Measurements from ENCODE around the gene FANCC. TPM values are rescaled to one million over a fixed set of nuclear protein-coding genes. Genes with fewer than 3 reads are reported as not detected.

FANCC gene
- total and polyA plus RNA-seq, 2 of the 13 experiments (the other 11 are each of a cell fraction or from before 2014, with no cell fraction given), result 7.4 to 8.6 TPM

- H4K20me1 ChIP-seq (ENCODE audit: insufficient read depth, low read length), result peaks cover 25% of the 10 kb centered on the region
- no peak for DNase-seq (ENCODE audit: low spot score)
- H3K4me1 ChIP-seq (ENCODE audit: insufficient read depth, low read length), result peaks cover 92% of the 10 kb centered on the region
- no peak overlapping the region for H3K27ac ChIP-seq (ENCODE audit: extremely low read length, insufficient read depth, low read length)
- H3K36me3 ChIP-seq (replicated peaks in 1 of 2; ENCODE audit: control insufficient read depth in 1 of 2, insufficient read depth in 2 of 2, low read length in 2 of 2), result peaks cover 24 to 77% of the 10 kb centered on the region in 2 experiments
- no peak overlapping the region for H2AFZ ChIP-seq (ENCODE audit: low read length)
- POLR2A ChIA-PET, result interaction anchor here (1.7 kb wide), 1 partner anchor 10 kb away, joined by 5 read pairs; no protein-coding TSS in a partner anchor
- intact Hi-C loops (cut with micrococcal nuclease; ENCODE audit: unreplicated experiment), result loop anchor here (5.0 kb wide), 1 partner anchor 54 kb away; no protein-coding TSS in a partner anchor
- H3K9me3 ChIP-seq (ENCODE audit: low read length), result no peaks in the 10 kb centered on the region
- TF ChIP-seq PHF8 (CRISPR knock-in tag; IDR thresholded peaks at IDR 0.05) (no peak), GATAD1 (CRISPR knock-in tag; IDR thresholded peaks at IDR 0.05) (no peak), RBM22 (optimal IDR thresholded peaks at IDR 0.05; ENCODE audit: low read length) (peak; percentile 67), ZNF251 (CRISPR knock-in tag; IDR thresholded peaks at IDR 0.05) (no peak), MTF2 (CRISPR knock-in tag; IDR thresholded peaks at IDR 0.05; ENCODE audit: borderline replicate concordance) (no peak), CEBPB (IDR thresholded peaks at IDR 0.05; ENCODE audit: borderline replicate concordance, low read depth, low read length) (no peak)
- TF ChIP-seq, protein P1, sequence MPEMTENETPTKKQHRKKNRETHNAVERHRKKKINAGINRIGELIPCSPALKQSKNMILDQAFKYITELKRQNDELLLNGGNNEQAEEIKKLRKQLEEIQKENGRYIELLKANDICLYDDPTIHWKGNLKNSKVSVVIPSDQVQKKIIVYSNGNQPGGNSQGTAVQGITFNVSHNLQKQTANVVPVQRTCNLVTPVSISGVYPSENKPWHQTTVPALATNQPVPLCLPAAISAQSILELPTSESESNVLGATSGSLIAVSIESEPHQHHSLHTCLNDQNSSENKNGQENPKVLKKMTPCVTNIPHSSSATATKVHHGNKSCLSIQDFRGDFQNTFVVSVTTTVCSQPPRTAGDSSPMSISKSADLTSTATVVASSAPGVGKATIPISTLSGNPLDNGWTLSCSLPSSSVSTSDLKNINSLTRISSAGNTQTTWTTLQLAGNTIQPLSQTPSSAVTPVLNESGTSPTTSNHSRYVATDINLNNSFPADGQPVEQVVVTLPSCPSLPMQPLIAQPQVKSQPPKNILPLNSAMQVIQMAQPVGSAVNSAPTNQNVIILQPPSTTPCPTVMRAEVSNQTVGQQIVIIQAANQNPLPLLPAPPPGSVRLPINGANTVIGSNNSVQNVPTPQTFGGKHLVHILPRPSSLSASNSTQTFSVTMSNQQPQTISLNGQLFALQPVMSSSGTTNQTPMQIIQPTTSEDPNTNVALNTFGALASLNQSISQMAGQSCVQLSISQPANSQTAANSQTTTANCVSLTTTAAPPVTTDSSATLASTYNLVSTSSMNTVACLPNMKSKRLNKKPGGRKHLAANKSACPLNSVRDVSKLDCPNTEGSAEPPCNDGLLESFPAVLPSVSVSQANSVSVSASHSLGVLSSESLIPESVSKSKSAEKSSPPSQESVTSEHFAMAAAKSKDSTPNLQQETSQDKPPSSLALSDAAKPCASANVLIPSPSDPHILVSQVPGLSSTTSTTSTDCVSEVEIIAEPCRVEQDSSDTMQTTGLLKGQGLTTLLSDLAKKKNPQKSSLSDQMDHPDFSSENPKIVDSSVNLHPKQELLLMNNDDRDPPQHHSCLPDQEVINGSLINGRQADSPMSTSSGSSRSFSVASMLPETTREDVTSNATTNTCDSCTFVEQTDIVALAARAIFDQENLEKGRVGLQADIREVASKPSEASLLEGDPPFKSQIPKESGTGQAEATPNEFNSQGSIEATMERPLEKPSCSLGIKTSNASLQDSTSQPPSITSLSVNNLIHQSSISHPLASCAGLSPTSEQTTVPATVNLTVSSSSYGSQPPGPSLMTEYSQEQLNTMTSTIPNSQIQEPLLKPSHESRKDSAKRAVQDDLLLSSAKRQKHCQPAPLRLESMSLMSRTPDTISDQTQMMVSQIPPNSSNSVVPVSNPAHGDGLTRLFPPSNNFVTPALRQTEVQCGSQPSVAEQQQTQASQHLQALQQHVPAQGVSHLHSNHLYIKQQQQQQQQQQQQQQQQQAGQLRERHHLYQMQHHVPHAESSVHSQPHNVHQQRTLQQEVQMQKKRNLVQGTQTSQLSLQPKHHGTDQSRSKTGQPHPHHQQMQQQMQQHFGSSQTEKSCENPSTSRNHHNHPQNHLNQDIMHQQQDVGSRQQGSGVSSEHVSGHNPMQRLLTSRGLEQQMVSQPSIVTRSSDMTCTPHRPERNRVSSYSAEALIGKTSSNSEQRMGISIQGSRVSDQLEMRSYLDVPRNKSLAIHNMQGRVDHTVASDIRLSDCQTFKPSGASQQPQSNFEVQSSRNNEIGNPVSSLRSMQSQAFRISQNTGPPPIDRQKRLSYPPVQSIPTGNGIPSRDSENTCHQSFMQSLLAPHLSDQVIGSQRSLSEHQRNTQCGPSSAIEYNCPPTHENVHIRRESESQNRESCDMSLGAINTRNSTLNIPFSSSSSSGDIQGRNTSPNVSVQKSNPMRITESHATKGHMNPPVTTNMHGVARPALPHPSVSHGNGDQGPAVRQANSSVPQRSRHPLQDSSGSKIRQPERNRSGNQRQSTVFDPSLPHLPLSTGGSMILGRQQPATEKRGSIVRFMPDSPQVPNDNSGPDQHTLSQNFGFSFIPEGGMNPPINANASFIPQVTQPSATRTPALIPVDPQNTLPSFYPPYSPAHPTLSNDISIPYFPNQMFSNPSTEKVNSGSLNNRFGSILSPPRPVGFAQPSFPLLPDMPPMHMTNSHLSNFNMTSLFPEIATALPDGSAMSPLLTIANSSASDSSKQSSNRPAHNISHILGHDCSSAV (CRISPR knock-in tag; IDR thresholded peaks at IDR 0.05; ENCODE audit: borderline replicate concordance), result no peak
- TF ChIP-seq, protein P2, sequence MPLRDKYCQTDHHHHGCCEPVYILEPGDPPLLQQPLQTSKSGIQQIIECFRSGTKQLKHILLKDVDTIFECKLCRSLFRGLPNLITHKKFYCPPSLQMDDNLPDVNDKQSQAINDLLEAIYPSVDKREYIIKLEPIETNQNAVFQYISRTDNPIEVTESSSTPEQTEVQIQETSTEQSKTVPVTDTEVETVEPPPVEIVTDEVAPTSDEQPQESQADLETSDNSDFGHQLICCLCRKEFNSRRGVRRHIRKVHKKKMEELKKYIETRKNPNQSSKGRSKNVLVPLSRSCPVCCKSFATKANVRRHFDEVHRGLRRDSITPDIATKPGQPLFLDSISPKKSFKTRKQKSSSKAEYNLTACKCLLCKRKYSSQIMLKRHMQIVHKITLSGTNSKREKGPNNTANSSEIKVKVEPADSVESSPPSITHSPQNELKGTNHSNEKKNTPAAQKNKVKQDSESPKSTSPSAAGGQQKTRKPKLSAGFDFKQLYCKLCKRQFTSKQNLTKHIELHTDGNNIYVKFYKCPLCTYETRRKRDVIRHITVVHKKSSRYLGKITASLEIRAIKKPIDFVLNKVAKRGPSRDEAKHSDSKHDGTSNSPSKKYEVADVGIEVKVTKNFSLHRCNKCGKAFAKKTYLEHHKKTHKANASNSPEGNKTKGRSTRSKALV (CRISPR knock-in tag; IDR thresholded peaks at IDR 0.05), result no peak
- TF ChIP-seq, protein P3, sequence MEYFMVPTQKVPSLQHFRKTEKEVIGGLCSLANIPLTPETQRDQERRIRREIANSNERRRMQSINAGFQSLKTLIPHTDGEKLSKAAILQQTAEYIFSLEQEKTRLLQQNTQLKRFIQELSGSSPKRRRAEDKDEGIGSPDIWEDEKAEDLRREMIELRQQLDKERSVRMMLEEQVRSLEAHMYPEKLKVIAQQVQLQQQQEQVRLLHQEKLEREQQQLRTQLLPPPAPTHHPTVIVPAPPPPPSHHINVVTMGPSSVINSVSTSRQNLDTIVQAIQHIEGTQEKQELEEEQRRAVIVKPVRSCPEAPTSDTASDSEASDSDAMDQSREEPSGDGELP (IDR thresholded peaks at IDR 0.05; ENCODE audit: borderline replicate concordance, low read depth), result no peak
- BruUV-seq (replicated peaks), result no TSS peak
- no peak for ATAC-seq
- in situ Hi-C loops (cut with HindIII; ENCODE audit: extremely low pct_ligation_motif_present, low pct_unique_long_range_greater_than_20kb), result no loop called here
- CTCF ChIA-PET (ENCODE audit: low intra/inter-chr PET ratio, low total read pairs), result no interaction called here
- H3K9ac ChIP-seq (ENCODE audit: insufficient read depth, low read depth, low read length), result no peak overlapping the region
- H3K27me3 ChIP-seq (ENCODE audit: control insufficient read depth in 1 of 2, insufficient read depth in 2 of 2, low read length in 2 of 2), result no peaks in the 10 kb centered on the region
- FAIRE-seq, result no peak
- peaks cover 88% of the 10 kb centered on the region for H3K79me2 ChIP-seq (ENCODE audit: insufficient read depth, low read length)
- H3K4me3 ChIP-seq (replicated peaks in 1 of 3; ENCODE audit: insufficient read depth in 1 of 3, low read depth in 2 of 3, low read length in 3 of 3), result no peak overlapping the region
- H3K4me2 ChIP-seq (ENCODE audit: low read depth, low read length), result no peak overlapping the region
- WGBS (ENCODE audit: low lambda C conversion rate), result 96% methylated on average over 2 of the region's 2 CpGs
These were observed 256.6 kb downstream of the FANCC start for GRCh38 chr9:95060916-95061315.
